Stomach (tissue), 4 donors: ENCODE measurements around the gene THAP3.

ENCODE experiments used
- EP300 ChIP-seq: sonication (generic); formaldehyde crosslinking; IDR thresholded peaks from one replicate; pipeline ENCODE4 v1.6.1; 2017; ENCODE audit warnings: antibody characterized with exemption
- POLR2A ChIP-seq, 4 donors: fragments of 450-650 bp; IDR thresholded peaks; one replicate each; pipeline ENCODE4 v1.6.1; 2016; ENCODE audit warnings: antibody characterized with exemption in 4 of 4, control low read depth in 2 of 4, mild to moderate bottlenecking in 1 of 4, moderate library complexity in 1 of 4
- POLR2AphosphoS5 ChIP-seq, 3 donors: sonication (generic); formaldehyde crosslinking; IDR thresholded peaks; one replicate each; pipeline ENCODE4 v1.6.1; 2016; ENCODE audit warnings: antibody characterized with exemption in 3 of 3
- TF ChIP-seq, protein P1 (sequence below), 7 experiments: fragments of 450-650 bp in 4 of 7; fragments of 200-600 bp in 3 of 7; sonication (generic) in 3 of 7; IDR thresholded peaks; one replicate each; pipeline ENCODE4 v1.5.1; 2016 to 2019; ENCODE audit warnings: antibody characterized with exemption in 7 of 7, control low read depth in 2 of 7, mild to moderate bottlenecking in 1 of 7

DNA sequence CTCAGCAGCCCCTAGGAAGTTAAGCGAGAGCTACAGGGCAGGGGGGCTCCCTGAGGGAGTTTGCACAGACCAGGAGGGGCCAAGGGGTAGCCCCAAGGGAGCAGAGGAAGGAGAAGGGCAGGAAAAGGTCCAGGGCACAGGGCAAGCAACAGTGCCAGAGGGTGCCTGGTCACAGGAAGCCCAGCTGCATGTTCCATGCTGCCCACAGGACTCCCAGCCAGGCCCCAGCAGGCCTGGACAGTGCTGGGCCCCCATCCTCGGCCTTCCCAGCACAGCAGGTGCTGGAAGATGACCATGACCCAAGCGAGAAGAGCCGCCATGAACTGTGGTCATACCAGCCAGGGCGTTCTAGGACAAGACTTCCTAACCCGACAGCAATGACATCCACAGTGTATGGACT is 33.0 kb upstream of the THAP3 start:
- TF ChIP-seq, protein P1, sequence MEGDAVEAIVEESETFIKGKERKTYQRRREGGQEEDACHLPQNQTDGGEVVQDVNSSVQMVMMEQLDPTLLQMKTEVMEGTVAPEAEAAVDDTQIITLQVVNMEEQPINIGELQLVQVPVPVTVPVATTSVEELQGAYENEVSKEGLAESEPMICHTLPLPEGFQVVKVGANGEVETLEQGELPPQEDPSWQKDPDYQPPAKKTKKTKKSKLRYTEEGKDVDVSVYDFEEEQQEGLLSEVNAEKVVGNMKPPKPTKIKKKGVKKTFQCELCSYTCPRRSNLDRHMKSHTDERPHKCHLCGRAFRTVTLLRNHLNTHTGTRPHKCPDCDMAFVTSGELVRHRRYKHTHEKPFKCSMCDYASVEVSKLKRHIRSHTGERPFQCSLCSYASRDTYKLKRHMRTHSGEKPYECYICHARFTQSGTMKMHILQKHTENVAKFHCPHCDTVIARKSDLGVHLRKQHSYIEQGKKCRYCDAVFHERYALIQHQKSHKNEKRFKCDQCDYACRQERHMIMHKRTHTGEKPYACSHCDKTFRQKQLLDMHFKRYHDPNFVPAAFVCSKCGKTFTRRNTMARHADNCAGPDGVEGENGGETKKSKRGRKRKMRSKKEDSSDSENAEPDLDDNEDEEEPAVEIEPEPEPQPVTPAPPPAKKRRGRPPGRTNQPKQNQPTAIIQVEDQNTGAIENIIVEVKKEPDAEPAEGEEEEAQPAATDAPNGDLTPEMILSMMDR (IDR thresholded peaks at IDR 0.05): no peak
- TF ChIP-seq POLR2A (IDR thresholded peaks at IDR 0.05) (no peak), EP300 (no peak), POLR2AphosphoS5 (IDR thresholded peaks at IDR 0.05) (no peak)
